Osteocyte (in vitro differentiated cells): ENCODE data around the gene TCN2. TPM values are rescaled to one million over a fixed set of nuclear protein-coding genes. Genes with fewer than 3 reads are reported as not detected.
"Not testable (repeated sequence)": the region's sequence is repeated elsewhere in the genome, so short reads cannot be mapped to it uniquely, and the experiment has no call there.

ENCODE experiments used
- DNase-seq: peaks from one replicate; pipeline ENCODE4 v3.0.0; 2021; ENCODE audit warnings: mixed read lengths; ENCODE audit not compliant: unreplicated experiment; ENCODE audit errors: extremely low spot score
- H3K27ac Mint-ChIP-seq: one replicate; pipeline ENCODE4 v1.8.0; 2021; ENCODE audit warnings: mild to moderate bottlenecking, mixed read lengths; ENCODE audit not compliant: unreplicated experiment
- H3K27me3 Mint-ChIP-seq: one replicate; pipeline ENCODE4 v1.8.0; 2021; ENCODE audit warnings: mixed read lengths; ENCODE audit not compliant: unreplicated experiment
- H3K36me3 Mint-ChIP-seq: one replicate; pipeline ENCODE4 v1.8.0; 2021; ENCODE audit warnings: mixed read lengths; ENCODE audit not compliant: unreplicated experiment
- H3K4me1 Mint-ChIP-seq: one replicate; pipeline ENCODE4 v1.8.0; 2021; ENCODE audit warnings: mixed read lengths; ENCODE audit not compliant: unreplicated experiment
- H3K4me3 Mint-ChIP-seq: one replicate; pipeline ENCODE4 v1.8.0; 2021; ENCODE audit warnings: mild to moderate bottlenecking, moderate library complexity, mixed read lengths; ENCODE audit not compliant: unreplicated experiment
- H3K9me3 Mint-ChIP-seq: one replicate; pipeline ENCODE4 v1.8.0; 2021; ENCODE audit warnings: mixed read lengths; ENCODE audit not compliant: unreplicated experiment
- CTCF ChIP-seq: fragments of 200-600 bp; sonication (generic); IDR thresholded peaks from 2 replicates; pipeline ENCODE4 v1.5.0; 2021; ENCODE audit warnings: antibody characterized with exemption, mild to moderate bottlenecking, moderate library complexity
- total RNA-seq: library from RNA; stranded (reverse); gene quantifications from 2 replicates; pipeline ENCODE4 v1.2.1, GENCODE V29; 2021

The TCN2 gene
- total RNA-seq, 1 donor from 2014 or later, result 57.7 TPM

- Mint-ChIP-seq H3K9me3 (no peaks in the 10 kb centered on the region), H3K36me3 (no peaks in the 10 kb centered on the region), H3K27ac (no peak overlapping the region), H3K4me3 (no peak overlapping the region), H3K27me3 (peaks cover 22% of the 10 kb centered on the region), H3K4me1 (peaks cover 6% of the 10 kb centered on the region)
- no peak for DNase-seq
- no peak for TF ChIP-seq CTCF
Measured at GRCh38 chr22:30565341-30565740, 41.6 kb upstream of the TCN2 start.

GRCh38 chr22:30566125-30566524 is 40.8 kb upstream of the TCN2 start:
- no peaks in the 10 kb centered on the region for H3K9me3 Mint-ChIP-seq
- peaks cover 26% of the 10 kb centered on the region for H3K27me3 Mint-ChIP-seq
- H3K27ac Mint-ChIP-seq, result no peak overlapping the region
- no peak for TF ChIP-seq CTCF
- H3K36me3 Mint-ChIP-seq, result no peaks in the 10 kb centered on the region
- DNase-seq, result no peak
- peaks cover 8% of the 10 kb centered on the region for H3K4me1 Mint-ChIP-seq
- H3K4me3 Mint-ChIP-seq, result no peak overlapping the region

GRCh38 chr22:30567277-30567676 is 39.7 kb upstream of the TCN2 start:
- not testable (repeated sequence) for H3K9me3 Mint-ChIP-seq, DNase-seq, H3K4me1 Mint-ChIP-seq, H3K27ac Mint-ChIP-seq, H3K4me3 Mint-ChIP-seq, H3K36me3 Mint-ChIP-seq
- H3K27me3 Mint-ChIP-seq, result peaks cover 32% of the 10 kb centered on the region

- H3K27me3 Mint-ChIP-seq, result peaks cover 33% of the 10 kb centered on the region
- no peaks in the 10 kb centered on the region for H3K36me3 Mint-ChIP-seq
- no peak overlapping the region for H3K4me3 Mint-ChIP-seq
- DNase-seq, result no peak
- H3K4me1 Mint-ChIP-seq, result peaks cover 2% of the 10 kb centered on the region
- no peak for TF ChIP-seq CTCF
- H3K9me3 Mint-ChIP-seq, result no peaks in the 10 kb centered on the region
- no peak overlapping the region for H3K27ac Mint-ChIP-seq
Measured at GRCh38 chr22:30568137-30568805, 38.7 kb upstream of the TCN2 start.

GRCh38 chr22:30569674-30570202 is 37.2 kb upstream of the TCN2 start:
- H3K4me3 Mint-ChIP-seq, result no peak overlapping the region
- H3K27ac Mint-ChIP-seq, result no peak overlapping the region
- TF ChIP-seq CTCF, result no peak
- H3K4me1 Mint-ChIP-seq, result peaks cover 5% of the 10 kb centered on the region
- peaks cover 37% of the 10 kb centered on the region for H3K27me3 Mint-ChIP-seq
- H3K36me3 Mint-ChIP-seq, result no peaks in the 10 kb centered on the region
- no peaks in the 10 kb centered on the region for H3K9me3 Mint-ChIP-seq
- no peak for DNase-seq
